Ascending aorta (tissue), 2 donors: Measurements from ENCODE around the gene GMPS. TPM values are rescaled to one million over a fixed set of nuclear protein-coding genes. Genes with fewer than 3 reads are reported as not detected.
"Not testable (repeated sequence)": the region's sequence is repeated elsewhere in the genome, so short reads cannot be mapped to it uniquely, and the experiment has no call there.

Source experiments
- DNase-seq, 2 donors: peaks; one replicate each; pipeline ENCODE4 v3.0.0-alpha.2; 2019; ENCODE audit warnings: low spot score in 2 of 2
- H3K27ac ChIP-seq, 2 donors: fragments of 200-600 bp; sonication (generic); one replicate each; pipeline ENCODE4 v1.5.1; 2016 to 2017; ENCODE audit warnings: mild to moderate bottlenecking in 1 of 2
- H3K27me3 ChIP-seq: fragments of 200-600 bp; sonication (generic); one replicate; pipeline ENCODE4 v1.5.1; 2017
- H3K36me3 ChIP-seq, 2 donors: fragments of 200-600 bp; sonication (generic); one replicate each; pipeline ENCODE4 v1.5.1; 2016
- H3K4me1 ChIP-seq, 2 donors: fragments of 200-600 bp; sonication (generic); one replicate each; pipeline ENCODE4 v1.5.1; 2016 to 2017; ENCODE audit warnings: mild to moderate bottlenecking in 1 of 2
- H3K4me3 ChIP-seq, 2 donors: fragments of 200-600 bp; sonication (generic); one replicate each; pipeline ENCODE4 v1.5.1; 2016 to 2017; ENCODE audit warnings: mild to moderate bottlenecking in 1 of 2
- H3K9me3 ChIP-seq, 2 donors: fragments of 200-600 bp; sonication (generic); one replicate each; pipeline ENCODE4 v1.5.1; 2016
- intact Hi-C: fragments of 100-400 bp; cut with DNase I; formaldehyde crosslinking; loops from one replicate; pipeline ENCODE4 v1.15.1; 2023
- total RNA-seq: library from RNA; depleted of rRNA; stranded (reverse); fragments of >200 nt; gene quantifications from one replicate; pipeline ENCODE4 v1.1.0, GENCODE V29; 2016
- TF ChIP-seq, protein P1 (sequence below), 3 experiments: fragments of 200-600 bp in 2 of 3; fragments of 450-650 bp in 1 of 3; sonication (generic) in 2 of 3; IDR thresholded peaks; one replicate each; pipeline ENCODE4 v1.5.1; 2016 to 2019; ENCODE audit warnings: antibody characterized with exemption in 3 of 3, mild to moderate bottlenecking in 1 of 3, moderate library complexity in 1 of 3

Gene GMPS
- total RNA-seq, 1 donor from 2014 or later: 17.8 TPM

DNA sequence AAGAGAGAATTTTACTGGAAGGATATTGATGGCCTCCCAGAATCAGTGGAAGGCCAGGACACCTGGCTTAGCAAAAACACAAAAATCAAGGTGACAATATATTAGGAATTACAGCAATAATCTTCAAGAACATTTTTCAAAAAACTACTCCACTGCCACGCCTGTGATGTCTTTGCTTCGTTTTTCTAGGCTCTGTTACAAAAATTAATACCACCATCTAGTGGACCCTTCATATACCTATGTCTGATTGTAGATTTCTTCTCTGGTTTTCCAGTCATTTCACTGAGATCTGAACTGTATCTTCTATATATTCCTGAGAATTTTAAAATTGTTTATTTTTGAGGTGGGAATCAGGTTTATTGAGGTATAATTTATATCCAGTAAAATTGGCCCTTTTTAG, 10.6 kb upstream of the GMPS start:
- no peaks in the 10 kb centered on the region for H3K4me1 ChIP-seq
- no peaks in the 10 kb centered on the region for H3K36me3 ChIP-seq
- H3K27ac ChIP-seq: no peak overlapping the region
- no peaks in the 10 kb centered on the region for H3K9me3 ChIP-seq
- intact Hi-C loops: loop anchor here (10.0 kb wide), 1 partner anchor 1305 kb away; the partner anchor contains the start of gene CCNL1
- no peak overlapping the region for H3K4me3 ChIP-seq
- TF ChIP-seq, protein P1, sequence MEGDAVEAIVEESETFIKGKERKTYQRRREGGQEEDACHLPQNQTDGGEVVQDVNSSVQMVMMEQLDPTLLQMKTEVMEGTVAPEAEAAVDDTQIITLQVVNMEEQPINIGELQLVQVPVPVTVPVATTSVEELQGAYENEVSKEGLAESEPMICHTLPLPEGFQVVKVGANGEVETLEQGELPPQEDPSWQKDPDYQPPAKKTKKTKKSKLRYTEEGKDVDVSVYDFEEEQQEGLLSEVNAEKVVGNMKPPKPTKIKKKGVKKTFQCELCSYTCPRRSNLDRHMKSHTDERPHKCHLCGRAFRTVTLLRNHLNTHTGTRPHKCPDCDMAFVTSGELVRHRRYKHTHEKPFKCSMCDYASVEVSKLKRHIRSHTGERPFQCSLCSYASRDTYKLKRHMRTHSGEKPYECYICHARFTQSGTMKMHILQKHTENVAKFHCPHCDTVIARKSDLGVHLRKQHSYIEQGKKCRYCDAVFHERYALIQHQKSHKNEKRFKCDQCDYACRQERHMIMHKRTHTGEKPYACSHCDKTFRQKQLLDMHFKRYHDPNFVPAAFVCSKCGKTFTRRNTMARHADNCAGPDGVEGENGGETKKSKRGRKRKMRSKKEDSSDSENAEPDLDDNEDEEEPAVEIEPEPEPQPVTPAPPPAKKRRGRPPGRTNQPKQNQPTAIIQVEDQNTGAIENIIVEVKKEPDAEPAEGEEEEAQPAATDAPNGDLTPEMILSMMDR (IDR thresholded peaks at IDR 0.05): no peak
- H3K27me3 ChIP-seq: no peaks in the 10 kb centered on the region
- no peak for DNase-seq

DNA sequence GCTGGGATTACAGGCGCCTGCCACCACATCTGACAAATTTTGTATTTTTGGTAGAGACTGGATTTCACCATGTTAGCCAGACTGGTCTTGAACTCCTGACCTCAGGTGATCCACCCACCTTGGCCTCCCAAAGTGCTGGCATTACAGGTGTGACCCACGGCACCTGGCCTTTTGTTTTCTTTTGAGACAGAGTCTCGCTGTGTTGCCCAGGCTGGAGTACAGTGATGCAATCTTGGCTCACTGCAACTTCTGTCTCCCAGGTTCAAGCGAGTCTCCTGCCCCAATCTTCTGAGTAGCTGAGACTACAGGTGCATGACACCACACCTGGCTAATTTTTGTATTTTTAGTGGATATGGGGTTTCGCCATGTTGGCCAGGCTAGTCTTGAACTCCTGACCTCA, 10.0 kb upstream of the GMPS start:
- H3K27ac ChIP-seq, intact Hi-C loops, H3K9me3 ChIP-seq, H3K36me3 ChIP-seq, H3K4me1 ChIP-seq, H3K27me3 ChIP-seq, H3K4me3 ChIP-seq, DNase-seq: not testable (repeated sequence)

DNA sequence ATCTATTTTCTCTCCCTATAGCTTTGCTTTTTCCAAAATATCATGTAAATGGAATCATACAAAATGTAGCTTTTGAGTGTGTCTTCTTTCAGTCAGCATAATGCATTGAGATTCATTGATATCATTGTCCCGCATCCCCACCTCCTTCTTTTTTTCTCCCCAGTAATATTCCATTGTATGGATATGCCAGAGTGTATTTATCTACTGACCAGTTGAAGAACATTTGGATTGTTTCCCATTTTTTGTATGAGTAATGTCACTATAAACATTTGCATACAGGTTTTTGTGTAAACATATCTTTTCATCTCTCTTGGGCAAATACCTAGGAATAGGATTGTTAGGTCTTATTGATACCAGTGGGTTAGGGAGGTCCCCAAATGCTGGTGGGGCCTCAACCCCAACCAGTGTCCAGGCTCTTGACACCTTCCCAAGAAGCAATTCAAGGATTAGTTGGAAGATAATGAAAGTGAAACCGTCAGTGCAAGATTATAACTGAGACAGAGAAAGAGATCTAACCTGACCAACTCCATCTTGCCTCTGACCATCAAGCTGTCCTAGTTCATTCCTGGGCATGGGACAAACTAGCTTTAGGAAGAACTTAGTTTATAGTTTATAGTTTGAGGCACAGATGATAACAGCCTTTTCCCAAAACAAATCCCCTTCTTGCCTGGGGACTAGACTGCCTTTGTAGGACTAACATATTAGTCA, 8.8 kb upstream of the GMPS start:
- Histone ChIP-seq H3K9me3 (no peaks in the 10 kb centered on the region), H3K36me3 (no peaks in the 10 kb centered on the region), H3K4me1 (no peaks in the 10 kb centered on the region), H3K4me3 (no peak overlapping the region), H3K27ac (no peak overlapping the region), H3K27me3 (no peaks in the 10 kb centered on the region)
- TF ChIP-seq, protein P1 (IDR thresholded peaks at IDR 0.05): no peak
- DNase-seq: no peak
- intact Hi-C loops: no loop called here

DNA sequence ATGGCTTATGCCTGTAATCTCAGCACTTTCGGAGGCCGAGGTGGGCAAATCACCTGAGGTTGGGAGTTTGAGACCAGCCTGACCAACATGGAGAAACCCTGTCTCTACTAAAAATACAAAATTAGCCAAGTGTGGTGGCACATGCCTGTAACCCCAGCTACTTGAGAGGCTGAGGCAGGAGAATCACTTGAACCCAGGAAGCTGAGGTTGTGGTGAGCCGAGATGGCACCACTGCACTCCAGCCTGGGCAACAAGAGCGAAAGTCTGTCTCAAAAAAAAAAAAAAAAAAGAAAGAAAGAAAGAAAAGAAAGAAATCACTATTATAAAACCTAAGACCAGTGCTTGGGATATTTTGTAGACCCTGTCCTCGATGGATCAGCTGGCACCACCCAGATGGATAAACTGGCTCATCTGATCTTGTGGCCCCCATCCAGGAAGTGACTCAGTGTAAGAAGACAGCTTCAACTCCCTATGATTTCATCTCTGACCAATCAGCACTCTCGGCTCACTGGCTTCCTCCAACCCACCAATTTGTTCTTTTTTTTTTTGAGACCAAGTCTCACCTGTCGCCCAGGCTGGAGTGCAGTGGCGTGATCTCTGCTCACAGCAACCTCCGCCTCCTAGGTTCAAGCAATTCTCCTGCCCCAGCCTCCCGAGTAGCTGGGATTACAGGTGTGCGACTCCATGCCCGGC, 8.0 kb upstream of the GMPS start:
- DNase-seq, H3K36me3 ChIP-seq, H3K27me3 ChIP-seq, H3K9me3 ChIP-seq, H3K4me1 ChIP-seq, H3K4me3 ChIP-seq, H3K27ac ChIP-seq, intact Hi-C loops: not testable (repeated sequence)

DNA sequence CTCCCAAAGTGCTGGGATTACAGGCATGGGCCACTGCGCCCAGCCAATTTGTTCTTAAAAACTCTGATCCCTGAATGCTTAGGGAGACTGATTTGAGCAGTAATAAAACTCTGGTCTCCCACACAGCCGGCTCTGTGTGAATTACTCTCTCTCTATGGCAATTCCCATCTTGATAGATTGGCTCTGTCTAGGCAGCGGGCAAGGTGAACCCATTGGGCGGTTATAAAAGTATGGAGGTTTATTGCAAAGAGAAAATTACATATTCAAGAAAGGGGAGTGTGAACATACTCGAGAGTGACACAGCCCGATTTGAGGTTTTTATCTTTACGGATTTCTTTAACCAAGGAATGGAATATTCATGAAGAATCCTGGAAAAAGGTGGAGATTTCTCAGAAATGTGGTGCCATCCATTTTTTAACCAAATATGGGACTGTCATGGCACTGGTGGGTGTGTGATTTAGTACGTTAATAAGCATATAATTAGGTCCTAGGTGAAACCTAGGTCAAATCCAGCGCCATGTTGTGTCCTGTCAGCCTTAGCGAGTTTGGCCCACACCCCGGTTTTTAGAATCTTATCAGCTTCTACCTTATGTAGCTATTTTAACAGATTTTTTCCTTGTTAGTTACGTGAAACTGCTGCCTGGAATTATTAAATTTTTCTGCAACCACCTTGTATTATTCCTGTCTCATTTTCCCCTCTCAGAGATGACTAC, 7.2 kb upstream of the GMPS start:
- H3K9me3 ChIP-seq: no peaks in the 10 kb centered on the region
- intact Hi-C loops: no loop called here

DNA sequence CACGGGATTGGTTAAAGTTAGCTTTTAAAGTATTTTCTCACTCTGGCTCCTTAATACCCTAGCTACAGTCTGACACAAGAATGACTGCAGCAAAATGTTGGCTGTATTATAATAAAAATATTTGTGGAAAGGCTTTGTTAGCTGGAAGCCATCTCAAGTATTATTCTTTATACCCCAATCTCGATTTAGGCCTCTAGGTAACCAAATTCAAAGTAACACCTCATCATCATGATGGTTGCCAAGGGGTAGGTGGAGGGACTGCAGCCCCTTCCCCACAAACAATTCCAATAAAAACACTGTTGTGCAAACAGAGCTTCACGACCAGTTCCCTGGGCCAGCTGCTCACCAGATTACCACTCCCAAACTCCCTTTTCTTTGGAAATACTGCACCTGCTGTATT, 759 bp upstream of the GMPS start:
- no peaks in the 10 kb centered on the region for H3K36me3 ChIP-seq
- no peaks in the 10 kb centered on the region for H3K27me3 ChIP-seq
- DNase-seq: no peak
- H3K4me1 ChIP-seq: peaks cover 0 to 22% of the 10 kb centered on the region in 2 donors
- TF ChIP-seq, protein P1 (IDR thresholded peaks at IDR 0.05): no peak
- H3K4me3 ChIP-seq: peak overlapping the region; percentile 77 to 90
- H3K27ac ChIP-seq: peak overlapping the region; percentile 80
- intact Hi-C loops: loop anchor here (1.0 to 10.0 kb wide), 4 partner anchors 15 to 1215 kb away; partner anchors contain the start of genes C3orf33, SLC33A1 and TIPARP
- no peaks in the 10 kb centered on the region for H3K9me3 ChIP-seq

More for the DNA sequence above, 7.2 kb upstream of the GMPS start:
- no peaks in the 10 kb centered on the region for H3K27me3 ChIP-seq
- H3K36me3 ChIP-seq: no peaks in the 10 kb centered on the region
- no peaks in the 10 kb centered on the region for H3K4me1 ChIP-seq
- TF ChIP-seq, protein P1 (IDR thresholded peaks at IDR 0.05): no peak
- no peak overlapping the region for H3K4me3 ChIP-seq
- DNase-seq: no peak
- no peak overlapping the region for H3K27ac ChIP-seq
